HG03460 (cell line): ENCODE results near the gene RGS6.

Experiments
- ATAC-seq: cut with Tn5 transposase; IDR thresholded peaks from one replicate; pipeline ENCODE4 v1.9.1; 2021; ENCODE audit not compliant: unreplicated experiment

Gene RGS6

DNA sequence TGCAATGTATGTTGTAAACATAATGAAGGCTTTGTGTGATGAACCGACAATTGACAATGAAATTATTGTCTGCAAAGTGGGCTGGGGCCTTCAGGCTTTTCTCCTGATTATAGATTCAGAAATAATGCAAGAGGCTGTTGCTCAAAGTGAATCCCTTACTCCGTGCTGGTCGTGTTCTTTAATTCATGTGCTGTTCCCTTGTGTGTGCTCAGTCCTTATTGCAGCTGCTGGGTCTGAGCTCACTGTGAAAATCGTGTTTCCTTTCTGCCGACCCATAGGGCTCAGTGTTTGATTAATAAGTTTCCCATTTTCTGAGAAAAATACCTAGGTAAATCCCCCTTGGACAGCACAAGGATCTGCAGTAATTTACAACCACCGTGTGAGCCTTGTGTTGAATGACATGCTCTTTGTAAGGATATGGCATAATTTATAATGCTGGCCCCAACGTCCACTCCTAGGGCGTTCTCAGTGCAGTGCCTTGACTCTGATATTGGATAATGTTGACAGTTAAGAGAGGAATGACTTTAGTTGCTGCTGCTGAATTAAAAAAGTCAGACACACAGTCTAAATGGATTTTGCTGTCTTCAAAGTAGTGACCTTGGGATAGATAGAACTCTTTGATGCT, 81.6 kb downstream of the RGS6 start:
- no peak for ATAC-seq

DNA sequence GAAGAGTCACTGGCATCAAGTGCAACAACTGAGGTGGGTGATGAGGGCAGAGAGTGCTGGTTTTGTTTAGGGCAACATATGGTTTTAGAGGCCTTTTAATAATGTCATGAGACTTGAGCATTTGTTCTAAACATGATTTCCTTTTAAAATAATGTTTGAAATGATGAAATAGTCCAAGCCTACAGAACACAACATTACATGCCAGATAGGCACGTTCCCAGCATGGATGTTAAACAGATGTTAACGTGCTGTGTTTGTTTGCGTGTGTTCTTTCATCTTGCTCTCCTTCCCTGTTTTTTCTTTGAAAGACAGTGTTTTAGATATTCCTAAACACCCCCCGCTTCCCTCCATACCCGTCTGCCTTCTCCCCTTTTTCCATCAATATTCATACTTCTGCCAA, 82.3 kb downstream of the RGS6 start:
- ATAC-seq = no peak

DNA sequence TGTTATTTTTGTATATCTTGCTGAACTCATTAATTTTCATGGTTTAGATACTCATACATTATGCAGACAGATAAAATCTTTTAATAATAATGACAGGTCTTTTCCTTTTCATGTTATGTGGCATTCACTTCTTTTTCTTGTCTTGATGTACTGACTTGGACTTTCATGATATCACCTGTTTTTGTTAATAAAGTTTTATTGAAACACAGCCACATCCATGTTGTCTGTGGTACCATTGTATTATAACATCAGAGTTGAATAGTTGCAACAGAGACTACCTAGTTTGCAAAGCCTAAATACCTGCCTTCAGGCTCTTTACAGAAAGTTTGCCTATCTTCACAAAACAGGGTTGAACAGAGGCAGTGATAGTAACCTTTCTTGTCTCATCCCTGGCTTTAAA, 85.1 kb downstream of the RGS6 start:
- ATAC-seq = no peak

DNA sequence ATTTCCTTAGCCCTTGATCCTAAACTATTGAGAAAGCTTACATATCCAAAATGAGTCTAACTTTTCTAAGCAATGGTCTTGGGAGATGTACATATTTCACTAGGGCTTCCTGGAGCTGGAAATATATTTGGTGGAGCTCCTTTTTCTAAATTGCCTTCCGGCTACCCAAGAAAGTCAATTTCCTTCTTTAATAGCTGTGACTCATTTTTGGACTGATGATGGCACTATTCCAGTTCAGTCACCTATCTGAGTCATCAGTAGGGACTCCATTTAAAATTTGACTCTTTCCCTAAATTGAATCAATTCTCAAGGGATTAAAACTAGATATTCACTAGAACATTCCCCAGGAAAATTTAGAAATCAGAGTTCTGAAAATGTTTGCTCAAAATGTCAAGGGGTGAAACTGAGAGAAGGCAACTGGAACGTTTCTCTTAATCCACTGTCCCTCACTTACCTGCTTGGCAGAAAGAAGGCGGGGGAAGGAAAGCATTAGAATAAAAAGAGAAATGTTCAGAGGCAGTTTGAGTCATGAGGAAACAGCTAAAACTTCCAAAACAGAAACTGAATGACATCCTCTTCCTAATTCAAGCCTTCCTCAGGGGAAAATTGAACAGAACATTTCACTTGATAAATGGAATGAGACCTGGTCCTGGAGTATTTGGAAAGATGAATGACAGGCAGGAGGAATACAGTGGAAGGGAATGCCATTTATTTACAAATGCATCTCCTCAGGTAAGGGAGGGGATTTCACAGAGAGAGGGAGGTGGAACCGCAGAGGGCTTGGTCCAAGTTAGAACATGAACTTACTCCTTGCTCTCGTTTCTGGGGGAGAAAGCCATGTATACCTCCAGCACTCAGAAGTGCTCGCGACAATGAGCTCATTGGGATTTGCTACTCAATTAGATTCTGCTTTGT, 91.2 kb downstream of the RGS6 start:
- no peak for ATAC-seq

DNA sequence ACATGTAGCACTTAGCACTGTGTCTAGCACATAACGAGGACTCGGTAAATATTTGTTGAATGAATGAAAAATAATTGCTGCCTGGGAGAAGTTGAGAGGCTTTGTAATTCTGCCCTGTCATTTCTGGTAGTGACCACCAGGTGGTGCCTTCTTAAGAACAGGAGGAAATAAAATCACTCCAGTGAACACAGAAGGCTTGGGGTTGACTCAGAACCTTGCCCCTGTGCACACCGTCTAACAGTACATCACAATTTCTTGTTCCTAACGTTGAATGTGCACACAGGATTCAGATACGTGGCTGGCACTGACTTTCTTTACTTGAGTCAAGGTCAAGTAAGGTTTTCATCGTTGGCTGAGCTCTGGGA, 91.8 kb downstream of the RGS6 start:
- no peak for ATAC-seq

DNA sequence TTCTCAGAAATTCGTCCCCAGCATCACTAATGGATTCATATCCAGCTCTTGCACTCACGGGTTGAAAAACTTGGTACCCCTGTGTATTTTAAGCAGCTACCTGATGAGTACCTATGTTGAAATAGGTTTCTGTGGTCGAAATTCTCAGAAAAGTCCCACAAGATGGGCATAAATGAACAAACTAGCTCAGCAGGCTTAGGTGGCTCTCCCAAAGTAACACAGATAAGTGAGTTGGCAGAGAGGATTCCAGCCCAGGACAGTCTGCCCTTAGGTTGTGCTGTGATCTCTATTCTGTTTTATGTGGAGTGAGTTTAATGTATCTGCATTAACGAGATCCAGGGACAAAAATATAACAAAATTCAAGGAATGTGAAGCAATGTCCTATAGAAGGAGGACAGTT, 92.3 kb downstream of the RGS6 start:
- ATAC-seq = no peak

DNA sequence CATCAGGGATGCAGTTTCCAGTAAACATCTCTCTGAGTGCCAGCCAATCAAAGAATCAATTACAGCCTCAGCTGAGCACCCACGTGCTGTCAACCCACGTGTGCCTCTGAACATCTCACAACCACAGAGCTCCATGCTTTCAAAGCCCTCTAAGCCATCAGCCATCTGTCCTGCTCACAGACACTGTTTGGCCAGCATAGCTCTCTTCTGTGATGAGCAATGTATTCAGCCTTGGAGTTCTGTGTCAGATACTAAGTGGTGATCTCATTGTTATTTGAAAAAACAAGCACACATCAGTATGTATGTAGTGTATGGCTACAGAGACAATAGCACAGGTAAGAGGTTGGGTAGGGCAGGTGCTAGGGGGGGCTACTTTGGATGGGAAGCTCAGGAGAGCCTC, 94.3 kb downstream of the RGS6 start:
- no peak for ATAC-seq

DNA sequence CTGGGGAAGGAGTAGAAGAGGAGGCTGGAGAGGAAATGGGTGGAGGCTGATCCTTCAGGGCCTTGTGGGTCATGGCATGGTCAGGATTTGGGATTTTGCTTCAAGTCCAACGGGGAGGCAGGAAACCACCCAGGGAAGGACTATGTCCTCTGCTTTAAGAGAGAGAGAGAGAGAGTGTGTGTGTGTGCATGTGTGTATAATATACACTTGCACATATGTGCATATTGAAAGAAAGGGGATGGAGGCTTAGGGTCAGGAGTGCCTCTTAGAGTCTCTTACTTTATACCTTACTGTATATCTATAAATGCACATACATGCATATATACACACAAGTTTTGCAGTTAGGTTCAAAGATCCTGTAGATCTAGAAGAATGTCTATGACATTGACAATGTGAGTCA, 94.8 kb downstream of the RGS6 start:
- ATAC-seq = no peak

DNA sequence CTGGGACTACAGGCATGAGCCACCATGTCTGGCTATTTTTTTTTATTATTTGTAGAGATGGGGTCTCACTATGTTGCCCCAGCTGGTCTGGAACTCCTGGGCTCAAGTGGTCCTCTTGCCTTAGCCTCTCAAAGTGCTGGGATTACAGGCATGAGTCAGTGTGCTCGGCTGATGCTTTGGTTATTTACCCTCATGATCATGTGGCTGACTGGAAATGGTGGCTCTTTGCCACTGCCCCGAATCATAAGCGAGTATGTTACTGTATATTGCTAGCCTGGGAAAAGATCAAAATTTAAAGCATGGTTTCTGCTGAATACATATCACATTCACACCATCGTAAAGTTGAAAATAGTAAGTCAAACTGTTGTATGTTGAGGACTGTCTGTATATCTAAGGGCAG, 101.1 kb downstream of the RGS6 start:
- ATAC-seq = no peak

DNA sequence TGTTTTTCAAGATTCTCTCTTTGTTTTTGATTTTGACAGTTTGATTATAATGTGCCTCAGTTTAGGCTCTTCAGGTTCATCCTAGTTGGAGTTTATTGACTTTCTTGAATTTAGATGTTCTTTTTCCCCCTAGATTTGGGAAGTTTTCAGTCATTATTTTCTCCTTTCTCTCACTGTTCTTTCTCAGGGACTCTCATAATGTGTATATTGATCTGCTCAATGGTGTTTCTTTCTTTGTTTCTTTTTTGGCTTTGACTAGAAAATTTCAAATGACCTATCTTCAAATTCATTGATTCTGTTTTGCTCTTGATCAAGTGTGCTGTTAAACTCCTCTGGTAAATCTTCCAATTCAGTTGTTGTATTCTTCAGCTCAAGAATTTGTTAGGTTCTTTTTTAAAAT, 108.3 kb downstream of the RGS6 start:
- no peak for ATAC-seq

DNA sequence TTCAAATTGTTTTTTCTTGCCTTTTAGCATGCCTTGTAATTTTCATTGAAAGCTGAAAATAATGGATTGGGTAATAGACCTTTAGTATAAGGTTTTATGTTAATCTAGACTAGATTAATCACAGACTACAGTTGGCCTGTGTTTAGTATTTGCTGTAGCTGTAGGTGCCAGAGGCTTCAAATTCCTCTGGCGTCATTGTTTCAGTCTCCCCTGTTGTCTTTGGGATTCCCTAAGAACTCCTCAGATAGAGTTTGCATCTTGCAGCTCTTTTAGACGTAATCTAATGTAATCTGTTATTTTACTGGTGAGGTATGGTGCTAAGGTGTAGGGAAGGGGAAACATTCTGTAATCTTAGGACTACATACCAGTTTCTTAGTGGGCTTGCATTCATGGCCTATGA, 113.0 kb downstream of the RGS6 start:
- no peak for ATAC-seq

DNA sequence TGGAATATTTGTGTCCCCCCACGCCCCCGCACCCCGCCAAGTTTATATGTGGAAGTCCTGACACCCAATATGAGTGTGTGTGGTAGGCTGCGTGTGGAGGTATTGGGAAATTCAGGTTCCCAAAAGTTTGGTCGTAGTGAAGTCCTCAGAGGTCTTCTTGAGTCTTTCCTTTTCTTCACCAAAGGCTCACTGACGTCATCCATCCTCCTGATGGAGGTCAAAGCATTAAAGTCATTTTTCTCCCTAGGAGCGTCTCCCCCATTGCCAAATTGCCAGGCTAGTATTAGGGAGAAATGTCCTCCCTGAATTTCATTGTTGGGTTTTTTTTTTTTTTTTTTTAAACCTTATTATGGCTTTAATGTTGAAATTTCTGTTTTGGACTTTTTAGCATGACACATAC, 113.7 kb downstream of the RGS6 start:
- no peak for ATAC-seq

DNA sequence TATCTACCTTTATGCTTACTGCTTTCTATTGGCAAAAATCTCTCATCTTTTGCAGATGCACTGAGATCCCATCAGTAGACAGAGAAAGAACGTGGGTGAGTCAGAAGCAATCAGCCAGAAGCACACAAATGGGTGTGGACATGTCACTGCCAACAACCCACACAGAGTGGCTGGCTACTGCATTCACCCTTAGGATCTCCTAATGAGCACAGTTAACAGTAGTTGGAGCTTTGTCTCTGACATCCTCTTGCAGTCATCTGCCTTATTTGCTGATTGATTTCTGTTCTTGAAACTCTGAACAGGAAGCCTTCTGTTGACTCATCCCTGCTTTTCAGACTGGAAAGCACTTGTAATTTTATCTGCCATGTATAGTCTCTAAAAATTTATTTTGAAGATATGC, 117.2 kb downstream of the RGS6 start:
- no peak for ATAC-seq

DNA sequence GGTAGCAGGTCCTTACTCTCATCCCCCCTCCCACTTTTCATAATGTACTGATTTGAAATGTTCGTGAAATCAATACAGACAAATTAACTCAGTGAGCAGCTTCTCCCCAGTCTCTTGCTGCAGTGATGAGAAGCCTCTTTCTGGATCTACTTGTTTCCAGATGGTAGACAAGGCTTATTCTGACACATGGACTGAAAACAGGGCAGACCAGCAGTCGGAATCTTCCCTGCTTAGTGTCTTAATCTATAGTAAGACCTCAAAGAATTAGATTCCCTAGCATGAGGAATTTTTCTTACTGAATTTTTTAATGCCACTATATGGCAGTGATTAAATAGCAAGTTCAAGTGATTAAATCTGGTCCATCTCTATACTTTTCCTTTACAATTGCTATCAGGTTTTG, 120.1 kb downstream of the RGS6 start:
- ATAC-seq = no peak

DNA sequence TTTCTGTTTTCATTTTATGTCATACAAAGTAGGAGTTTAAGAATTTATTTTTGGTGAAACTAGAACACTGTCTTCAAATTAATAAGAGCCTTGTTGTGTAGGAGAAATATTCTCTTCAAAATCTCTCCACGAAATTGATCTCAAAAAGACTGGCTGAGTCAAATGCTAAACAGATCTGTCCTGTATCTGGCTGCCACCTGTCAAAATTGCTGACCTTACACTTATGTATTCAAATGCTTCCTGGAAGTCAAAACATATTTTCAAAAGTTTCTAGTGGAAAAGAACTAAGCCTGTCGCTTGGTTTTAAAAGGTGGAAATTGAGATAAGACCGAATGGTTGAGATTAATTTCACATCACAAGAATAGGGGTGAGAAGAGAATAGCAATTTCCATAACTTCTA, 121.4 kb downstream of the RGS6 start:
- ATAC-seq = no peak

DNA sequence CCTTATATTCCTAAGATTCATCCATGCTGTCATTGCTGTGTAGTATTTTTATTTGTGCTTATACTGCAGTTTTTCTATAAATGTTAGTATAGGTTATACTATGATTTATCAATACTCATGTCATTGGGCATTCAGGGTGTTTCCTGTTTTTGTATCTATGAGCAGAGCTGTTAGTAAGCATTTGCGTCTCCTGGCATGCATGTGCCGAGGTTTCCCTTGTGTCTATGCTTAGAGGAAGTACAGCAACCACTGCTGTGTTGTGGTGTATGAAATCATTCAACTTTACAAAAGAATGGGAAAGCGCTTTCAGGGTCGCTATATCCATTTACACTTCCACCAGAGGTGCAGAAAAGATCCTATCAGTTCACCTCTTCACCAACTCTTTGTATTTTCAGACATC, 122.7 kb downstream of the RGS6 start:
- no peak for ATAC-seq

DNA sequence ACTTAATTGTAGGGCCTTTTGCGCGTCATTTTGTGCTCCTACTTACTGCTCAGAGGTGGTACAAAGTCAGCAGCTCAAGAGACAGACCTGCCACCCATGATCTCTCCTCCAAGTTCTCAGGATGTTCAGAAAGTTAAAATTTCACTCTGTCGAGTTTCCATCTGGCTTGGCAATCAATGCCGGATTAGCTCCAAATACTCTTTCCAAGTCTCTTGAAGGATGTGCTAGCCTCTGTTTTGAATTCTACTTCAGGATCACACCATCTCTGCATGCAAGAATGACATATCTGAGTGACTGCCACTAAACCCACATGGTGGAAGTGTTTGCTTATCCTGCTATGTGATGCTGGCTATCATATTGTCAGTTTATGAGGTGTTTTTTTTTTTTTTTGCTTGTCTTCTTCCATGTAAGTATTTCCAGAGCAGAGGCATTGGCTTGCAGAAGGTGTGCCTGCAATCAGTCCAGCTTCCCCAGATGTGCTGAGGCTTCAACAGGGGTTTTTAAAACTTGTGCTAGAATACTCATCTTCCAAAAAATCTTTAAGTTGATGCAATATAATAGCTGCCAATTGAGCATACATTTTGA, 125.6 kb downstream of the RGS6 start:
- no peak for ATAC-seq

DNA sequence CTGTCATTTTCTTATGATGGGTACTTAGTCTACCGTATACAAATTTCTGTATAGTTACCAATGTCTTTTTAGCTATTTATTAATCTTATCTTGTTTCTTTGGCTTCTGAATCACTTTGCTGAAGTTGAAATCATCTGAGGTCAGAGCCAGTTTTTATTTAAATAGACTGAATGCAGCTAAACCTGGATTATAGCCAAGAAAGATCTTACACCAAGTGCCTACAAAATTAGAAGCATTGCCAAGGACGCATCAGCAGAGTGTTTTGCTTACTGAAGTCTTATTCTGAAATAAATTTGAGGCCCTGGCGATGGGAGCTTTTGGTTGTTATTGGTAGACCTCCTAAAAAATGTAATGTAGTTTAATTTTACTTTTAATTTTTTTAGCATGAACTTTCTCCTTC, 128.2 kb downstream of the RGS6 start:
- no peak for ATAC-seq

DNA sequence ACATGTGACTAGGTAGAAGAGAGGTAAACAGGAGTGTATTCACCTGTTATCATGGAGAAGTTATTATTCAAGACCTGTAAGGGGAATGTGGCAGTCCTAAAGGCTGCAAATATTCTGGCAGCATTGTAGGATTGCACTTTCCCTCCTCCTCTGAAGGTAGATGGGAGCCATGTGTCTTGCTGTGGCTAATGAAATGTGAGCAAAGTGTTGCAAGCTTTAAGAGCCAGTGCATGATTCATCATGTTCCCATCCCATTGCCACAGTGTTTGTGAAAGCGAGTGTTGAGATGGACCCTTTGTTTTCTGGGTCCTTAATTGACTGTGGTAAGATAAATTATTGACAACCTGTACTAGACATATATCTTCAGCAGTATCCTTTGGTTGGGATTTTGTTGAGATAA, 128.7 kb downstream of the RGS6 start:
- ATAC-seq = no peak

DNA sequence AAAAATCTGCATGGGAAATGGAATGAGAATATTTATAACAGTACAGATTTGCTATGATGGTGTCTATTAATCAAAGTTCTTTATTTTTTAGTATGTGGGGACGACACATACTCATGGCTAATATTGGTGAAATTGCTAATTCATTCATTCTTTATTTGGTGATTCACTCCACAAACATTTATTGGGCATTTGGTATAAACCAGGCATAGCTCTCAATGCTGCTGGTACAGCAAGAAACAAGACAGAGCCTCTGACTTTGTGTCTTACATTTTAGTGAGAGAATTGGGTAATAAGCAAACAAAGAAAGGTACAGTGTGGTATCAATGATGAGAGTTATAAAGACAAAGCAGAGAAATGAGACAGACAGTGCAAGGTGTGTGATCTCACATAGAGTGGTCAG, 129.5 kb downstream of the RGS6 start:
- ATAC-seq = no peak

DNA sequence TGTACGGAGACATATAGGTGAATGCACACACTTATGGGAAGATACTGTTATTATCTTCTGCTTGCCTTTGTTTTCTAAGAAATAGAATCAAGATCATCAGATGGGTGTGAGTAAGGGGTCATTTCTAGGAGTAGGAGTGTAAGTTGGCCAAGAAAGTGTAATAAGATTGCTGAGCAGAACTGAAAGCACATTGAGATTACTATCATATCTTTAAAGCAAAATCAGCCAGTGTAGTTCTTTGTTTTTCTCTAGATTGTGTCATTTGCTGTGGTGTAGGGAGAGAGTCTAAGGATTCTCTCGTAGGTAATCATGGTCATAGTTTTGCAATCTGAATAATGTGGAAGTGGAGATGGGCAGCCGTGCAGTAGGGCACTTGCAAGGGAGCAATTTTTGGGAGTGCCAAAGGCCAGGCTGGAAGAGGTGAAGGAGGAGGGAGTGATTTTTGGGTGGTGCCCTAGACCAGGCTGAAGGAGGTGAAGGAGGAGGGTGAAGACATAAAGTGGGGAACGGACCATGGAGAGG, 131.6 kb downstream of the RGS6 start:
- no peak for ATAC-seq

DNA sequence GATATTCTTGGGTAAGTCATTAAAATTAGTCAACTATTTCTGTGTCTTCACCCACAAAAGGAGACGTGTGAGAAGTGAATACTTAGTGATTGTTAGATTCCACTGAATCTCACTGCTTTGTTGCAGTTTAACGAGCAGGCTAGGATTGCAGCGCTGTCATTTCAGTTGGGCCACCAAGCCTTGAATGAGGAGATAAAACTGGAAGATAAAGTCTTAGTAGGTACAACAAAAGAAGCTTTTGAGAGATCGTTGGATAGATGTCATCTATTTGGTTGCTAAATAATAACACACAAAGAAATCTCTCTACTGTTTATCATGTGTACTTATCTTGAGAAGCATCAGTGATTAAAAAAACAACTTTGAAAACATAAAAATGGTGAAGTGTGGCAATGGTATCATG, 132.3 kb downstream of the RGS6 start:
- no peak for ATAC-seq
